Ecto neural progenitor cell (in vitro differentiated cells): ENCODE measurements around the gene MOCS1.

ENCODE experiments used
- DNase-seq: peaks from one replicate; pipeline ENCODE4 v3.0.0-alpha.2; 2018; ENCODE audit warnings: low spot score

The MOCS1 gene

GRCh38 chr6:39924283-39924682, 10.0 kb downstream of the MOCS1 start:
- no peak for DNase-seq

- no peak for DNase-seq
Measured at GRCh38 chr6:39923861-39924260, 10.4 kb downstream of the MOCS1 start.

- DNase-seq: no peak
Measured at GRCh38 chr6:39923394-39923793, 10.9 kb downstream of the MOCS1 start.

GRCh38 chr6:39922821-39923220, 11.4 kb downstream of the MOCS1 start:
- DNase-seq: no peak

GRCh38 chr6:39920157-39920556, 14.1 kb downstream of the MOCS1 start:
- DNase-seq: no peak

- no peak for DNase-seq
Measured at GRCh38 chr6:39918831-39919230, 15.4 kb downstream of the MOCS1 start.

GRCh38 chr6:39917981-39918380, 16.3 kb downstream of the MOCS1 start:
- no peak for DNase-seq

- DNase-seq: no peak
Measured at GRCh38 chr6:39917329-39917728, 16.9 kb downstream of the MOCS1 start.

- no peak for DNase-seq
Measured at GRCh38 chr6:39915866-39916265, 18.4 kb downstream of the MOCS1 start.

GRCh38 chr6:39914239-39914638, 20.0 kb downstream of the MOCS1 start:
- no peak for DNase-seq

- no peak for DNase-seq
Measured at GRCh38 chr6:39913391-39913916, 20.8 kb downstream of the MOCS1 start.

- DNase-seq: no peak
Measured at GRCh38 chr6:39912446-39912845, 21.8 kb downstream of the MOCS1 start.

GRCh38 chr6:39911513-39912125, 22.6 kb downstream of the MOCS1 start:
- DNase-seq: no peak

- DNase-seq: no peak
Measured at GRCh38 chr6:39910744-39911143, 23.5 kb downstream of the MOCS1 start.

- no peak for DNase-seq
Measured at GRCh38 chr6:39910164-39910563, 24.1 kb downstream of the MOCS1 start.

- DNase-seq: no peak
Measured at GRCh38 chr6:39909701-39910100, 24.6 kb downstream of the MOCS1 start.

- no peak for DNase-seq
Measured at GRCh38 chr6:39908838-39909583, 25.3 kb downstream of the MOCS1 start.

GRCh38 chr6:39907871-39908575, 26.2 kb downstream of the MOCS1 start:
- no peak for DNase-seq

GRCh38 chr6:39906318-39906761, 27.9 kb downstream of the MOCS1 start:
- DNase-seq: no peak

GRCh38 chr6:39905640-39905975, 28.7 kb downstream of the MOCS1 start:
- DNase-seq: no peak

- no peak for DNase-seq
Measured at GRCh38 chr6:39904946-39905639, 29.2 kb downstream of the MOCS1 start.

- DNase-seq: no peak
Measured at GRCh38 chr6:39903656-39904055, 30.6 kb downstream of the MOCS1 start.
